Measurements from ENCODE around the gene PTPRO.
"Not testable (repeated sequence)": the region's sequence is repeated elsewhere in the genome, so short reads cannot be mapped to it uniquely, and the experiment has no call there.

PTPRO gene

DNA sequence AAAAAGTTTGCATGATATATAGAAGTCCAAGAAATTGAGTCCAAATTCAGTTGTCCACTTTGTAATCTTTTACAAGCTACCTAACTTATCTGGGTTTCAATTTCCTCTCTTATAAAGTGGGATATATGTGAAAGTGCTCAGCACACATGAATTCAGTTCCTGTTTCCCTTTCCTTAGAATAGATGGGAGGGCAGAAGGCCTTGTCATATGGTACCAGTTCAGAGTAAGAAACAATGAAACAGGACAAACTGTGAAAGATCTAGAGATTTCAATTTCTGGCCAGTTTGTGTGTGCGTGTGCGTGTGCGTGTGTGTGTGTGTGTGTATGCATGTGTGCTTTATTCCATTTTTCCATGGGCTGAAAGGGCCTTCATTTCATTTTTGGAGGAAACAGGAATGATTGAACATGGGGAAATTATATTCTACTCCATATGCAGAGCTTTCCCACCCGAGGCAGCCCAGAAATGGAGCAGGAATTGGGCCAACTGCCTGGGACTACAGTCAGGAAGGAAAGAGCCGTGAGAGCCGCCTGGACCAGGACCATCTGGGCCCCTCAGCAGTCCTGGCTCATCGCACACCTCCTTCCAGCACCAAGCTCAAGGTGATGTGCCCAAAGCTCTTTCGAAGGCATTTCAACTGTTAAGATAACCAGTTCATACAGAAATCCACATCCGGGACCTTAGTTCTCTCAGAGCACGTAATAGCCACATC is 283.7 kb downstream of the PTPRO start:
- no peak for TF ChIP-seq ZFX (IDR thresholded peaks at IDR 0.05)
- TF ChIP-seq, protein P1, sequence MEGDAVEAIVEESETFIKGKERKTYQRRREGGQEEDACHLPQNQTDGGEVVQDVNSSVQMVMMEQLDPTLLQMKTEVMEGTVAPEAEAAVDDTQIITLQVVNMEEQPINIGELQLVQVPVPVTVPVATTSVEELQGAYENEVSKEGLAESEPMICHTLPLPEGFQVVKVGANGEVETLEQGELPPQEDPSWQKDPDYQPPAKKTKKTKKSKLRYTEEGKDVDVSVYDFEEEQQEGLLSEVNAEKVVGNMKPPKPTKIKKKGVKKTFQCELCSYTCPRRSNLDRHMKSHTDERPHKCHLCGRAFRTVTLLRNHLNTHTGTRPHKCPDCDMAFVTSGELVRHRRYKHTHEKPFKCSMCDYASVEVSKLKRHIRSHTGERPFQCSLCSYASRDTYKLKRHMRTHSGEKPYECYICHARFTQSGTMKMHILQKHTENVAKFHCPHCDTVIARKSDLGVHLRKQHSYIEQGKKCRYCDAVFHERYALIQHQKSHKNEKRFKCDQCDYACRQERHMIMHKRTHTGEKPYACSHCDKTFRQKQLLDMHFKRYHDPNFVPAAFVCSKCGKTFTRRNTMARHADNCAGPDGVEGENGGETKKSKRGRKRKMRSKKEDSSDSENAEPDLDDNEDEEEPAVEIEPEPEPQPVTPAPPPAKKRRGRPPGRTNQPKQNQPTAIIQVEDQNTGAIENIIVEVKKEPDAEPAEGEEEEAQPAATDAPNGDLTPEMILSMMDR (conservative IDR thresholded peaks at IDR 0.05) = no peak

DNA sequence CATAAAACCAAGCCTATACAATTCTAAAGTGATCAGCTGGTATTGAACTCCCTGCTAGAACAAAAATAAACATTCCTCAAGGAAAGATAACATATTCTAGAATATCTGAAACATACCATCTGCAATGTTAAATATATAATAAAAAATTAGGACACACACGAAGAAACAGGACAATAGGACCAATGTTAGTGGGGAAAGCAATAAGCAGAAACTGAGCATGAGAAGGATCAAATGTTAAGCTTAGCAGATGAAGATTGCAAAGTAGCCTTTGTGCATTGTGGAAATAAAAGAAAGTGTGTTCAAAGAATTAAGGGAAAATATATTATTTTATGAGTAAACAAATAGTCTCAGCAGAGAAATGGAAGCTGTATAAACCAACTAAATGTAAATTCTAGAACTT is 286.1 kb downstream of the PTPRO start:
- no peak for TF ChIP-seq ZFX (IDR thresholded peaks at IDR 0.05)
- TF ChIP-seq, protein P1 (conservative IDR thresholded peaks at IDR 0.05) = no peak
- no peak overlapping the region for H3K27ac ChIP-seq

More for the DNA sequence above, 283.7 kb downstream of the PTPRO start:
- no peak overlapping the region for H3K27ac ChIP-seq

DNA sequence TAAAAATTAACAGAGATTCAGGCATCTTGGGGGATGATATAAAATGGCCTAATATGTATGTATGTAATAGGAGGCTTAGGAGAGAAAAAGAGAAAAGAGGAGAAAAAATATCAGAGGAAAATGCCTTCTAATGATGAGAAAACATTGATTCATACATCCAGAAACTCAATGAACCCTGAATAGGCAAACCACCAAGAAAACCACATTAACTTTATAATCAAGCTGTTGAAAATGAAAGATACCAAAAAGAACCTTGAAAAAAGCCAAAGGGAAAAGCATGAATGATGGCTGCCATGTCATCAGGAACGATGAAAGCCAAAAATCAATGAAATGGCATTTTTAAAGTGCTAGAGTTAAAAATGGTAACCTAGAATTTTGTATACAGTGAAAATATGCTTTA is 286.6 kb downstream of the PTPRO start:
- H3K27ac ChIP-seq = no peak overlapping the region
- TF ChIP-seq ZFX (IDR thresholded peaks at IDR 0.05) = no peak
- TF ChIP-seq, protein P1 (conservative IDR thresholded peaks at IDR 0.05) = no peak

DNA sequence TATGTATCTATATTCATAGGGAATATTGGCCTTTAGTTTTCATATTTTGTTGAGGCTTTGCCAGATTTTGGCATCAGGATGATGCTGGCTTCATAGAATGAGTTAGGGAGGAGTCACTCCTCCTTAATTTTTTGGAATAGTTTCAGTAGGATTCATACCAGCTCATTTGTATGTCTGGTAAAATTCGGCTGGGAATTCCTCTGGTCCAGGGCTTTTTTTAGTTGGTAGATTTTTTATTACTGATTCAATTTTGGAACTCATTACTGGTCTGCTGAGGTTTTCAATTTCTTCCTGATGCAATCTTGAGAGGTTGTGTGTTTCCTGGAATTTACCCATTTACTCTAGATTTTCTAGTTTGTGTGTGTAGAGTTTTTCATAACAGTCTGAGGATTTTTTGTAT is 291.7 kb downstream of the PTPRO start:
- H3K27ac ChIP-seq = no peak overlapping the region

DNA sequence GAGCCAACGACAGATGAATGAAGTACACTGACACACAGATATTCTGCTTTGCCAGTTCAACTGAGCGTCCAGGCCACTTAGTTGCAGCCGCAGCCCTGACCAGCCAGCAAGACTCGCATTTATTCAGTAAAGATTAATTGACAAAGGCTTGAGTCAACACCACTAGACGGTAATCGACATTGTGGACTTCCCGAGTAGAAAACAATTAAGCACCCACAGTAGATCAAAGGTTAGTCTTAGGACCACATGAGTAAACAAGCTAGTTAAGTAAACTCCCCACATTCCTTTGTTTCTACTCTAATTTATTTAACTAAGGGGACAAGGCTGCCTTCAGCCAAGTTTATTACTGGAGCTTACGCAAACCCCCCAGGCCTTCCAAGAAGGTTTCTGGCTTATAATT is 294.2 kb downstream of the PTPRO start:
- H3K27ac ChIP-seq = not testable (repeated sequence)

More for the DNA sequence above, 291.7 kb downstream of the PTPRO start:
- TF ChIP-seq, protein P1 (conservative IDR thresholded peaks at IDR 0.05) = no peak
- TF ChIP-seq ZFX (IDR thresholded peaks at IDR 0.05) = no peak

DNA sequence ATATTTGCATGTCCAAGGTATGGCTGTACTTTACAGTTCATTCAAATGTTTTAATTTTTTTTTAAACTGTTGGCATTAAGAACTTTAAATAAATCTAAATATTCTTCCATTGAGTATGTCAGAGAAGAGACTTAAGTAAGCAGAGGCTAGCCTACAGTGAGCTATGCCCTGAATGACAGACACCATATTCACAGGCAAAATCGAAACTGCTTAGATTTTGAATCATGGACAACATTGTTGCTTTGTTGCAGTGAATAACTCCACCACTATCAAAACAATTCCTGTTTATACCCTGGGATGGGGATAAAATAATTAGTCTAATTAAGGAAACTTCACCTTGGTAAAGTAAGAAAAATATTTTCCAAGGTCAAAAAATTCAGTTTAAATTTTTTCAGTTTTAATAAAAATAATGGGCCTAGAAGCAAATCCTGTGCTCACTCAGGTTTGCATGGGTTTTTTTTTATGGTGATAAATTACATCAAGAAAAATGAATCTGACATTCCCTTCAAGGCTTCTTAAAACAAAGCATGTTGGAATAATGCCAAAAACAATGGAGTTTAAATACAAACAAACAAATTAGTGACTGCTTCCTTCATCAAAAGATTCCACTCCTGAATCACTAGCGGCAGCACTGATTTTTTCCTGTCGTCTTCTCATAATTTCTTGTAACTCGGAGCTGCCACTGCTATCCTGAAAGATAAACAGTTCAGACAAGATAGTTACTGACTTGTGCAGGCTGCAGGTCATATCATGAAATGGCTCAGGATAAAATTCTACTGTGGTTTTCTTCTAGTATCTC is 298.6 kb downstream of the PTPRO start:
- H3K27ac ChIP-seq = no peak overlapping the region
- TF ChIP-seq ZFX (IDR thresholded peaks at IDR 0.05) = no peak

DNA sequence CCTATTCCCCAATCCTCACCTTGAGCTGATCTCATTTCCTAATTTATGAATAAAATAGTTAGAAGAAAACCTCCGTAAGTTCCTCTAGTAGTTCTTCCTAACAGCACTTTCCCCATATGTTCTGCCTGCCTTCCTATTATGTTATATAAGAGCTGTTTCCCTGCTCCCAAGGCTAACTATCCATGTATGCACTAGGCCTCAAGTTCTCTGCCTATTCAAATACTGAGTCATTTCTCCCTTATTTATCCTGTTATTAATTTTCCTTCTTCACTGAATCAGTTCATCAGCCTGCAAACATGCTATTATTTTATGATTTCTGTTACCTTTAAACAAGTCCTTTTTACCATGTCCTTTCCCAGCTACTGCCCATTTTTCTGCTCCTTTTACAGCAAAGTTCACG is 302.8 kb downstream of the PTPRO start:
- TF ChIP-seq, protein P1 (conservative IDR thresholded peaks at IDR 0.05) = no peak
- no peak for TF ChIP-seq ZFX (IDR thresholded peaks at IDR 0.05)
- H3K27ac ChIP-seq = no peak overlapping the region

DNA sequence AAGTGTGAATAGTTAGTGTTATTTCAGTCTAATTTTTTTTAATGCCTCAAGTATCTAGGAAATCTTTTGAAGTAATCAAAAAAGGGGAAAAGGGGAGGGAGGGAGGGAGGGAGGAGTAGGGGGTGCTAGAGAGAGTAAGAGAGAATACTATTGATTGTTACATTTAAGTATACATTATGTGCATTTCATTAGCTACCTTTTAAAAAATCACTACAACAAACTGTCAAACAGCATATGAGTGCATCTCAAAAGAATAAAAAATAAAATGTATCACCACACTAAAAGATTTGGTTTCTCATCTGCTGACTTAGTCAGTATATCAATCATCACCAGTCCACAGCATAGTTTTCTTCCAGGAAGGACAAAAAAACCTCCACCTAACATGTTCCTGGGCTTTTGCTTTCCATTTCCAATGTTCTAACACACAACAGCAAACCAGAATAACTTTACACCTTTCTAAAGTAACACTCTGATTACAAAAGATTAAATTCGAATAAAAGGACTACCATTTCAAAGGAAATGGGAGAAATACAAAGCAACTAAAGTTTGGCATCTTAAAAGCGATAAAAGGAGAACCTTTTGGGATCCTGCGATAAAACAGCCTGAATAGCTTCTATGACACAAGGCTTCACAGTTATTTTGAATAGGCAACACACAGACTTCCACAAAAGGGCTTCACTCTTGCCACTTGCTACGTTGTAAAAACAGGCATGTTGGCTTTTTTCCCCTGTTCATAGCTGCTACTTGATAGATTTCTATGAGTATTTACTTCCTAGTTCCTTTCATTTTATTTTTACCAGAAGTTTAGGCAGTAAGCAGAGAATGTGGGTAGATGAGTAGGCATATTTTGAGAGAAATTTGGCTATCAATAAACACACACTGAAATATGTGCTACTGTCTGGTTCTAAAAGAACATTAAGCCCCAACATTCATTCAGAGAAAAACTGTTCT is 306.0 kb downstream of the PTPRO start:
- no peak for TF ChIP-seq ZFX (IDR thresholded peaks at IDR 0.05)
- TF ChIP-seq, protein P1 (conservative IDR thresholded peaks at IDR 0.05) = no peak
- no peak overlapping the region for H3K27ac ChIP-seq
